Uterus (tissue), 2 donors: ENCODE data around the gene AGXT2.

Source experiments
- CTCF ChIP-seq, 4 experiments: fragments of 200-600 bp in 2 of 4; fragments of 450-650 bp in 2 of 4; sonication (generic) in 2 of 4; IDR thresholded peaks; one replicate each; pipeline ENCODE4 v1.5.1; 2016 to 2019; ENCODE audit warnings: antibody characterized with exemption in 4 of 4, mild to moderate bottlenecking in 2 of 4, moderate library complexity in 1 of 4
- POLR2A ChIP-seq, 2 donors: fragments of 450-650 bp; IDR thresholded peaks; one replicate each; pipeline ENCODE4 v1.6.1; 2016; ENCODE audit warnings: antibody characterized with exemption in 2 of 2, mild to moderate bottlenecking in 1 of 2, moderate library complexity in 1 of 2

GRCh38 chr5:35010676-35011075 lies 37.1 kb downstream of the AGXT2 start:
- TF ChIP-seq CTCF (IDR thresholded peaks at IDR 0.05) = no peak
- TF ChIP-seq POLR2A (IDR thresholded peaks at IDR 0.05) = no peak
